GM12801 (cell line): ENCODE data around the gene RAD51B.

Experiments
- CTCF ChIP-seq: IDR thresholded peaks from one replicate; pipeline ENCODE4 v1.5.1; 2011; ENCODE audit warnings: control low read depth; ENCODE audit not compliant: insufficient read length; ENCODE audit errors: extremely low read depth

The RAD51B gene

GRCh38 chr14:68710776-68711175 is 891.2 kb downstream of the RAD51B start:
- no peak for TF ChIP-seq CTCF

DNA sequence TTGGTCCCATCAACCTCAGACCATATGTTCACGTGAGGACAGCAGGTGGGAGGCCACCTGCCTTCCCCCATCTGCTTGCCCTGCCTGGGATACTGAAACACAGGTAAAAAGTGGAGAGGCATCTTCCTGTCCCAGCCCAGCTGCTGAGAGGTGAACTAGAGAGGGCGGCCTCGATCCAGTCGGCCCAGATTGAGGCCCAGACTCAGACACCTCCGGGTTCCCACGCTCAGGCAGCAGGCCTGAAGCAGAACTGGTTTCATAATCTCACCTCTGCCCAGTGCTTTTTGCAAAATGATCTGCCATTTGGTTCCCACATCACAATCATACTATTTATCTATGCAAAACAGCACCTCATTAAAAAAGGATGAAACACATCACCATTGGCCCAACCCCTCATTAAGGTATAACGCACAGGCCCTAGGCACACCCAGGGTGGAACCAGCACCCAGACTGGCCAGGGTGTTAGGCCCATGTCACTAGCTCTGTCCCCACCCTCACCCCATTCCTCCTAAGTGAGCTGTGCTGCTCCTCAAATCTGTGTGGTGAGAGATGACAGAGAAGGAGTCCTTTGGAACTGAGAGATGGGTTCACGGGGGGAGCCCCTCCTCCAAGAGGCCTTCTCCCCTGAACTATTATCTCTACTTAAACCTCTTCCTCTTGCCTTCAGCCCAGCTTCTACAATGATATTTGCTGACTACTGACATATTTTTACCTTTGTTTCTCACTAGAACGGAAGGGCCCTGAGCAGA is 892.2 kb downstream of the RAD51B start:
- TF ChIP-seq CTCF: no peak

DNA sequence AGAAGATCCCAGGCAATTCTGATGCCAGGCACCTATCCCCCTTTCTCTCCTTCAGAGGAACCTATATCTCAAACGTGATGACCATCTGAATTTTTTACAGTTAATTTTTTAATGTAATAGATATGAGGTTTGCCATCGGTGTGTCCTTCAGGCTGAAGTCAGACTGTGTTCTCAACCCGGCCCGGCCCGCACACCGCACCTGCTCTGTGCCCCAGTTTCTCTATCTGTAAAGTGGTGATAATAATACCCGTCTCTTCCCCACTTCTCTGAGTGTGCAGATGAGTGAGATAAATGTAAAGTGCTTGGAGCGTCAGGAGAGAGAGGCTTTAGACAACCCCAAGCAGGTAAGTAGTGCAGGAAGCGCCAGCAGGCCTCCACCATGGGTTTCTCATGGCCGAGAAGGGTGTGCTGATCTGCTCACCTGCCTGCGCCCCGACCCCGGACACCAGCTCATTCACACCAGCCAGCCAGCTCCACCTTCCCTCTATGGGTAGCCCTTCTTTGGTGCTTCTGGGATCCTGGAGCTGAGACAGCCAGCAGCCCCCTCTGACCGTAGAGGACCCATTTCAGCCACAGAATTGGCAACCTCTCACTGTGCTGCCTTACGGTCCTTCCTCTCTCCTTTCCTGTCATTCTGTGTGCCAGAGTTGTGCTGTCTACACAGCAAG is 893.3 kb downstream of the RAD51B start:
- TF ChIP-seq CTCF: no peak

GRCh38 chr14:68713782-68714181 is 894.2 kb downstream of the RAD51B start:
- no peak for TF ChIP-seq CTCF

DNA sequence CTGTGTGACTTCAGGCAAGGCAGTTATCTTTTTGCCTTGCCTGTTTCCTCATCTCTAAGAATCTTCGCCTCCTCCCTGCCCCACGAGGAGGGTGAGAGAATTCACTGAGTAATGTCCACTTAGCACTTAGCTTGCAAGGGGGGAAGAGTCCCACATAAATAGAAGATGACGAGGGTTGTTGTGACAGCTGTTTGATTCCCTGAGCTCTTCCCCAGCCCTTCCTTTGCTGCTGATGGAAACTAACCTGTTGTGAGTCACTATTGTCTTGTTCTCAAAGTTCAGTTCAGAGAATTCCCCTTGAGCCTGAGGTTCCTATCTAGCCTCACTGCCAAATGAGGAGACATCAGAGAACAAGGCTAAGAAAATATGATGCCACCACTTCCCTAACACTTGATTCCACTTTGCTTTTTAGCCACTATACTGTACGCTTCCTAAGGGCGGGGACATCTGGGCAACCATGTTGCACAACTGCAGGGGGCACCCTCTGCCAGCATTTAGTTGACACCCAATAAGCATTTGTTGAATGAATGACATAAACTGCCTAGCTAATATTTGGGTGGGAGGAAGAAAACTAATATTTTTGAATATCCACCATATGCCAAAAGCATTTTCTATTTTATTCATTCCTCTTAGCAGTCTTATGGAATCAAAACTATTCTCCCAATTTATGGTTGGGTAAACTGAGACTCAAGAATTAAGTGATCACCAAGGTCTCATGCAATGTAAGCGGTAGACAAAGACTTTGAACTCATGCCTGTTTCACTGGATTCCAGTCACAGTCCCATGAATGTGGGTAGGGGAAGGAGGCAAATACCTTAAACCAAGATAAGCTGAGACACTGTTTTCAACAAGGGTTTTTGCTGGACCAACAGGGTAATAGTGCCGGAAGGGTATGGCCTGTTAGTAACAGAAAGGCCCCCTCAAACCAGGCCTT is 895.7 kb downstream of the RAD51B start:
- TF ChIP-seq CTCF: no peak

DNA sequence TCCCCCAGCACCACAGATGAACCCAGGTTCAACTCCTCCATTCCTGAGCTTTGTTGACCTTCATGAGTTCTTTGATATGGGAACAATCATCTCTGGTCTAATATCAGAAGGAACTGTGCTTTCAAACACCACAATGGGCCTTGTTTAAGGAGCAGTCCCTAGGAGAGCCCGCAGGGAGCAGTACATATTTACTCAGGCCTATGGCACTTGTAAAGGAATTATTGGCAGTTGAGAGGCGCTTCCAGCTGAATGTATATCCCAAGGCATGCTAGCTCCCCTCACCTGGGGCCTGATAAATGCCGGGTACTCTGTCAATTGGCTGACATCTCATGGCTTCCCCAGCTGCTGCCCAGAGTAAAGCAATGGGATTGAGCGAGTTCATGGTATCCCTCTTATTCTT is 897.1 kb downstream of the RAD51B start:
- TF ChIP-seq CTCF: no peak
